ENCODE measurements around the gene TCERG1.
"Not testable (repeated sequence)": the region's sequence is repeated elsewhere in the genome, so short reads cannot be mapped to it uniquely, and the experiment has no call there.

DNA sequence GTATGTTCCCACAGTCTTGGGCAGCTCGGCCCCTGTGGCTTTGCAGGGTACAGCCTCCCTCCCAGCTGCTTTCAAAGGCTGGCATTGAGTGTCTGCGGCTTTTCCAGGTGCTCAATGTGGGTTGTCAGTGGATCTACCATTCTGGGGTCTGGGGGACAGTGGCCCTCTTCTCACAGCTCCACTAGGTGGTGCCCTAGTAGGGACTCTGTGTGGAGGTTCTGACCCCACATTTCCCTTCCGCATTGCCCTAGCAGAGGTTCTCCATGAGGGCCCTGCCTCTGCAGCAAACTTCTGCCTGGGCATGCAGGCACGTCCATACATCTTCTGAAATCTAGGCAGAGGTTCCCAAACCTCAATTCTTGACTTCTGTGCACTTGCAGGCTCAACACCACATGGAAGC lies 109.8 kb downstream of the TCERG1 start:
- not testable (repeated sequence) for TF ChIP-seq POLR2A (IDR thresholded peaks at IDR 0.05; ENCODE audit: low read length); GATA1 (IDR thresholded peaks at IDR 0.05; ENCODE audit: low read depth, low read length)

Measured in erythroblast (primary cell).